SW 1271 (cell line): ENCODE measurements around the gene TTR.

ENCODE experiments used
- DNase-seq, 2 experiments: peaks; one replicate each; lab custom pipeline; 2025; lab: John Stamatoyannopoulos, UW

TTR gene

DNA sequence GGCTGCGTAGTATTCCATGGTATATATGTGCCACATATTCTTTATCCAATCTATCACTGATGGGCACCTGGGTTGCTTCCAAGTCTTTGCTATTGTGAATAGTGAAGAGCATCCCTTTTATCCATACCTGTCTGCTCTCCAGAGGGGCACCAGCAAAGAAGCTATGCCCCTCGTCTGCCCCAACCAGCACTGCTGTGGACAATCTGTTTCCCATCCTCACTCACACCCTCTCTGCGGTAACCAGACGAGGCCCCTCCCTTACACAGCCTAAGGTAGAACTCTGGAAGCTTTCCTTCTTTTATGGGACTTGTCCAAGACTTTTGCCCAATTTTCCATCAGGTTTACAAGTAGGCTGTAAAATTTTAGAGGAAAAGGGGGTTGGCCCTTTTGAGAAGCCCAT lies 24.9 kb downstream of the TTR start:
- DNase-seq: no peak

DNA sequence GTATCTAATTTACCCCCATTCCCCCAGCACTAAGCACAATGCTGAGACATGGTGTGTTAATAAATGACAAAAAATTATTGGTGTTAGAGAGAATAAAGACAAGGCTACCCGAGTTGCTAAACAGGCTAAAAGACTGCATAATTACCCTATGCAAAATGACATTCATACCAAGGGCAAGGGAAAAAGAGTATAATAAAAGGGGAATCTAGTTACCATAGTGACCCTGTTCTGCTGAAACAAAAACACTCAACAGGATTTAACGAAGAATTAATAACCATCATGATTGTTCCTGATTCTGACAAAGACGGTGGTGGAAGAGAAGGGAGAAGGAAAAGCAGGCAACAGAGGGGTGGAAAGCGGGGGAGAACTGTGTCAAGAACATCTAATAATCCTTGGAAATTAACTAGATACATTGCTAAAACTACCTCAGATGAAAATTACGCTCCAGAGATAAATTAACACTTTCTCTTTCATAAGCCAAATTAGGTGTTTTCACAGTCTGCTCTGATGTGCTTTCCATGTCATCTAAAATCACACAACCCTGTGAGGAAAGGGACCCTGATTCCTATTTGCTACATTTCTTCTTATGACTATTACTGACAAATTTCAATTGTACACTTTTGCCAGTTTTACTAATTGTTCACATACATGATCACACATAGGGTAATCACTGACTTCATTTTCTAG lies 25.5 kb downstream of the TTR start:
- DNase-seq: no peak

GRCh38 chr18:31618801-31619200 lies 27.1 kb downstream of the TTR start:
- DNase-seq: no peak

GRCh38 chr18:31619291-31619690 lies 27.6 kb downstream of the TTR start:
- no peak for DNase-seq

GRCh38 chr18:31624892-31625640 lies 33.4 kb downstream of the TTR start:
- DNase-seq: no peak

DNA sequence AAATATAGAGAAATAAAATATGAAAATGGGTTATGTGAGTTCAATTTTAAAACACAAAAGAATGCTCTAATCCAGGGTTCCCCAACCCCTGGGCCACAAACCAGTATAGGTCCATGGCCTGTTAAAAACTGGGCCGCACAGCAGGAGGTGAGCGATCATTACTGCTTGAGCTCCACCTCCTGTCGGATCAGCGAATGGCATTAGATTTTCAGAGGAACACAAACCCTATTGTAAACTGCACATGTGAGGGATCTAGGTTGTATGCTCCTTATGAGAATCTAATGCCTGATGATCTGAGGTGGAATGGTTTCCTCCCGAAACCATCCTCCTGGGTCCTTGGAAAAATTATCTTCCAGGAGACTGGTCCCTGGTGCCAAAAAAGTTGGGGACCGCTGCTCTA lies 34.7 kb downstream of the TTR start:
- no peak for DNase-seq

DNA sequence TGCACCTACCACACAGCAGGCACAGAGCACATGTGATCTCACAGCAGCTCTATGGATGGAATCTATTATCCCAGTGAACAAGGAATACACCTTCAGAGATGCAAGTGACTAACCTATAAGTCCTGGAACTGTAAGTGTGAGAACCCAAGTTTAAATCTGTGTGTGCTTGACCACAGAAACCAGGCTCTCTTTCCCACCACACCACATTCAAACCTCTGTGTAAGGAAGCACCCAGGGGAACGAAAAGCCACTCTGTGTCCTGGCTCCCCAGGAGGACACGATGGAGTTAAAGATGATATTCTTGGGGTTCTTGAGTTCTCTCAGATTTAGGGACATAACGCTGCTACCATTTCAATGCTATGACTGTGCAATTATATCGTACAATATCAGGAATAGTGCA lies 38.9 kb downstream of the TTR start:
- no peak for DNase-seq

DNA sequence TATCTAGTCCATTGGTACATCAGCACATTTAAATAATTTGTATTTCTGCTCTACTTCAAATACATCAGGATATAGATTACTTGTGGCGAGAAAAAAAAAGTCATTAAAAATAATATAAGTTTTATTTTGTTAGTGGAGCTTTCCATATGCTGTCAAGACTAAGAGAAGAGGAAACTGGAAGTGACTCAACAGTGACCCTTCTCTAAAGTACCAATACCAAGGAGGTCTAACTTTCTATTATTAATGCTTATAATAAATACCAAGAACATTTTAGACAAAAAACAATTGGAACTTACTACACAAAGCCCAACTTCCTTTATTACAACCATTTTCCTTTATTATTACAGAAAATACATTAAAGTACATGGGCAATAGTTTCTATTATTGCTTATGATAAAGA lies 39.8 kb downstream of the TTR start:
- DNase-seq: no peak

DNA sequence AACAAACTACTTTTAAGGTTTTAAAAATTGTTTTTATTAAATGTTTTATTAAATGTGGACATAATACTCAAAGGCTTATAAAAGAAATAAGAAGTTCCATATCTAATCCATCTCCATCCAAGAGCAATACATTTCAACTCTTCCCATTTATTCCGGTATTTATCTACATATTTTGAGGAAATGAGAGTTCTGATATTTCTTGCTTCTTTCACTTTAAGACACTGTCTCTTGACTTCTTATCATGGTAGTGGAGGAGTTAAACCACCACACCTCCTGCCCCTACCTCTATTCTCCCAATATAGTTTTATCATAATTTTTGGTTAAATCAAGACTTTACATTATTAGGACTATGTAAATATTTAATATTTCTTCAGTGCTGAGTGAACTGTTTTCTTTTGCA lies 40.7 kb downstream of the TTR start:
- DNase-seq: no peak

DNA sequence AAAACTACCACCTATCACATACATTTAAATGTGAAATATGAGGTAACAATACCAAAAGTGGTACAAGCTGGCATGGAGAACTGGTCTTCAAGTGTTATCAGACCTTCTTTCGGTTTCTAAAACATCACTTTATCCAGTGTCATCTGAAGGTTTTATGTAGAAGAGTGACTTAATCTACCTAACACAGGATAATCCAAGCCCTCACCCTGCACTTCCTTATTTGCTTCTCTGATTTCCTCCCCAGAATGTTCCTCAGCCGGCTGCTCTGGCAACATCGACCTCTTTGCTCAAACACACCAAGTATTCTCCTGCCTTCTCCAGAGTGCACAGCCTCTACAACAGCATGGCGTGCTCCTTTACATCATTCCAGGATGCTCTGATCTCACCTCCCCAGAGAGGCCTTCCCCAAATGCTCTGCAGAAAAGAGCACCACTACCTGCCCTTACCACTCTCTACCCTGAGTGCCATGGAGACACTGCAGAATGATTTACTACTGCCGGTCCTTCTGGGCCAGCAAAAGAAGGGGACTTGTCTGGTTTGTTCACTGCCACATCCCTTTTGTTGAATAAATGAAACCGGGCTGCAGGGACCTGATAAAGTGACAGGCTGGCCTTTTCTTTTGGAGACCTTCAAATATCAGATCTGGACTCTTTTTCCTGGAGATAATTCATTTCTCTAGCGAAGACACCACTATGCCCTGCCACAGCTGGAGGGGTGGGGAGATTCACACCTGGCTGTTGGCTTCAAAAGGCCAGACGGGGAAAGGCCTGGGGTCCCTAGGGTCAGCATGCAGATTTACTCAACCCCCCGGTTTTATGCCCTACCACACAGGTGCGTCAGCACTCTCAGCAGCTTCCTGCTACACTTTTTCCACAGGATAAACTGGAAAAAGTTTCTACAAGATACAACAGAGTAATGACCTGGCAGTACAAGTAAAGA lies 42.0 kb downstream of the TTR start:
- no peak for DNase-seq

DNA sequence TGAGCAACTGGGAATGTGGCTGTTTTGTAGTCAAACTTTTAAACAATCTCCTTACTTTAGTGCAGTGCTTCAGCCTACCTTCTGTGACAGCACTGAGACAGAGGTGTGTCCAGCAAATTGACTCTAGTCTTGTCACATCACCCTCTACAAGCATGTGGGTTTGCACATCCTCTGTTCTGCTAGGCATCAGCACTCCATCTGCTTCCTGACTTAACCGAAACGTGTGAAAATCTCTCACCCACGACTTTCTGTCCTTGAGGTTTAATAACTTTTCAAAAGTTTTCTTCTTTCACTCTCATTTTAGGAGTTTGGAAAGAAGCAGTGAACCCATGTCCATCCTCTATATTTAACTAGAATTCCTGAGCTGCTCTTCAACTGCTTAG lies 42.6 kb downstream of the TTR start:
- DNase-seq: no peak

DNA sequence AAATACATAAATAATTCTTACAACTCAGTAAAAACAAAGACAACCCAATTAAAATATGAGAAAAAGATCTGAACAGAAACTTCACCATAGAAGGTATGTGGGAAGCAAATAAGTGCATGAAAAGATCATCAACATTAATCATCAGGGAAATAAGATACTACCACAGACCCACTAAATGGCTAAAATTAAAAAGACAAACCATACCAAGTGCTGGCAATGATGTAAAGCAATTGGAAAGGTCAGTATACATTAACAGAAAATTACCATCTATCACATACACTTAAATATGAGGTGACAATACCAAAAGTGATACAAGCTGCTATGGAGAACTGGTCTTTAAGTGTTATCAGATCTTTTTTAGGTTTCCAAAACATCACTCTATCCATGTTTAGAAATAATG lies 44.7 kb downstream of the TTR start:
- no peak for DNase-seq

GRCh38 chr18:31637445-31637844 lies 45.8 kb downstream of the TTR start:
- DNase-seq: no peak

DNA sequence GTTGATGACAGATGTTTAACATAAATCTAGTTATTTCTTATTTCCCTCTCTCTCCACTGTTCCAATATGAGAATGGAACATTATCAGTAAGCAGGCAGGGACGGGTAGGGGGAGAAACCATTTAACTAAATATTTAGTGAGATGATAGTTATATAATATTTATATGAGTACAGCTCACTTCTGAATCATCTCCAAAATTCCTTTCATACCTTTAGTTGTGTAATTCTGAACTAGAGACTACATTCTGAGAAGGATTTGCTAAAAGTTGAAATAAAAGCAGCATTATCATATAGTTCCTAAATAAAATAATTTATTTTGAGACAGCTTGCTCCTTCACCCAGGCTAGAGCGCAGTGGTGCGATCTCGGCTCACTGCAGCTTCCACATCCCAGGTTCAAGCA lies 51.3 kb downstream of the TTR start:
- no peak for DNase-seq

GRCh38 chr18:31645411-31645810 lies 53.7 kb downstream of the TTR start:
- no peak for DNase-seq

DNA sequence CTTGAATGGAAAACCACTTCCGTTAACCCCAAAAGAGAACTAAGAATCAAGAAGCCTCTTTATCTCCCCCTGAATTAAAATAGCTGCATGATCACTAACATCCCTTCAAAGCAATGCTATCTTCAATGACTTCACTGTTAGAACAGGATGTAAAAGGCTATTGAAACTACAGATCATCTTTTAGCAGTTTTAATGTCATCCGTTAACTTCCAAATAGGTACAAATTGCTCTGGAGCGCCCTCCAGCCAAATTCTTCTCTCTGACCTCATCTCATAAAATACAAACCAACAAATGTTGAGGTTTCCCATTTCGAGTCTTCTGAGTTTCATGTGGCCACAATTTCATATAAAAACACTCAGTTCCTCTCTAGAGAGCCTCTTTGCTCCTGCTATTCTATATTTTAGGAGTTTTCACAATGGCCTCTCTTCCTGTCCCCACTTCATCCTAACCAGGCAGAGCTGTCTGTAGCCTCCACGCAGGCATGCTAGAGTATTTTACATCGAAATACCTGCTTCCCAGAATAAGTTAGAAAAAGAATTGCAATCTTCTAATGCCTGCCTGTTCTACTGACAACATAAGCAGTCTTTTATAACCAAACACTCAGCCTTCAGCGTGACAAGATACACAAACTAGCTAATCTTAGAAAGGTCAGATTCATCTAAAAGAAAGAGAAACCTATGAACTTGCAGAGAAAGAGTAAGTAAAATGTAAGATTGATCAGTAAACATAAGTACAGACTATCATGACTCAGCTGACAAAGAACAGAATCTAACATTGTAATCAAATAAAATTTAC lies 54.9 kb downstream of the TTR start:
- DNase-seq: no peak

GRCh38 chr18:31647127-31647753 lies 55.6 kb downstream of the TTR start:
- DNase-seq: no peak
